ENCODE results near the gene TPCN2.

DNA sequence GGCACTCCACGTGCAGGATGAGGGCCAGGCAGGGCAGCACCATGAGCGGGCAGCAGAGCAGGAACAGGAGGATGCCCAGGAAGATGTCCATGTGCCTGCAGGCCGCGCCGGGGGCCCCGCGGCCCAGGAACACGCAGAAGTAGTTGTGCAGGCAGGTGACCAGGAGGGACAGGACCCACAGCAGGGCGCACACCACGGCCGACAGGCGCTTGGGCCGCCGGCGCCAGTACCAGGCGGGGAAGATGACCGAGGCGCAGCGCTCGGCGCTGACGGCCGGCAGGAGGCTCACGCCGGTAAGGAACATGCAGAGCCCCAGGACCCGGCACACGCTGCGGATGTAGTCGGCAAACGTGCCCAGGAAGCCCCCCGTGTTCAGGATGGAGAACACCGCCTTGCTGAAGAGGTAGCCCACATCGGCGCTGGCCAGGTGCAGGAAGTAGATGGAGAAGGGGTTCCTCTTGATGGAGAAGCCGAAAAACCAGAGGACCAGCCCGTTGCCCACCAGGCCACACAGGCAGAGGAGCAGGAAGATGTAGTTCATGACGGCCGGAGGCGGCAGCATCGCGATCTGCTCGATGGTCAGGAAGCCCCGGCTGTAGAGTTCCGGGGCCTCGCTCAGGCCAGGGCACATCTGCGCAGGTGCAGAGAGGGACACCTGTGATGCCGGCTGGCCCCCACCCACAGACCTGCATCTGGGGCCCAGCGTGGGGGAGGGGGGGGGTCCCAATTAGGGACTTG lies 42.9 kb upstream of the TPCN2 start:
- TF ChIP-seq, protein P1, sequence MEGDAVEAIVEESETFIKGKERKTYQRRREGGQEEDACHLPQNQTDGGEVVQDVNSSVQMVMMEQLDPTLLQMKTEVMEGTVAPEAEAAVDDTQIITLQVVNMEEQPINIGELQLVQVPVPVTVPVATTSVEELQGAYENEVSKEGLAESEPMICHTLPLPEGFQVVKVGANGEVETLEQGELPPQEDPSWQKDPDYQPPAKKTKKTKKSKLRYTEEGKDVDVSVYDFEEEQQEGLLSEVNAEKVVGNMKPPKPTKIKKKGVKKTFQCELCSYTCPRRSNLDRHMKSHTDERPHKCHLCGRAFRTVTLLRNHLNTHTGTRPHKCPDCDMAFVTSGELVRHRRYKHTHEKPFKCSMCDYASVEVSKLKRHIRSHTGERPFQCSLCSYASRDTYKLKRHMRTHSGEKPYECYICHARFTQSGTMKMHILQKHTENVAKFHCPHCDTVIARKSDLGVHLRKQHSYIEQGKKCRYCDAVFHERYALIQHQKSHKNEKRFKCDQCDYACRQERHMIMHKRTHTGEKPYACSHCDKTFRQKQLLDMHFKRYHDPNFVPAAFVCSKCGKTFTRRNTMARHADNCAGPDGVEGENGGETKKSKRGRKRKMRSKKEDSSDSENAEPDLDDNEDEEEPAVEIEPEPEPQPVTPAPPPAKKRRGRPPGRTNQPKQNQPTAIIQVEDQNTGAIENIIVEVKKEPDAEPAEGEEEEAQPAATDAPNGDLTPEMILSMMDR (IDR thresholded peaks at IDR 0.05; ENCODE audit: poor library complexity, severe bottlenecking), result no peak
- TF ChIP-seq SMC3 (conservative IDR thresholded peaks at IDR 0.05; ENCODE audit: poor library complexity), result no peak
- no peak for TF ChIP-seq EZH2 (IDR thresholded peaks at IDR 0.05; ENCODE audit: borderline replicate concordance, insufficient read depth, low read length, poor library complexity, severe bottlenecking)
- no peak for TF ChIP-seq EP300 (conservative IDR thresholded peaks at IDR 0.05; ENCODE audit: poor library complexity, severe bottlenecking)
- TF ChIP-seq, protein P2, sequence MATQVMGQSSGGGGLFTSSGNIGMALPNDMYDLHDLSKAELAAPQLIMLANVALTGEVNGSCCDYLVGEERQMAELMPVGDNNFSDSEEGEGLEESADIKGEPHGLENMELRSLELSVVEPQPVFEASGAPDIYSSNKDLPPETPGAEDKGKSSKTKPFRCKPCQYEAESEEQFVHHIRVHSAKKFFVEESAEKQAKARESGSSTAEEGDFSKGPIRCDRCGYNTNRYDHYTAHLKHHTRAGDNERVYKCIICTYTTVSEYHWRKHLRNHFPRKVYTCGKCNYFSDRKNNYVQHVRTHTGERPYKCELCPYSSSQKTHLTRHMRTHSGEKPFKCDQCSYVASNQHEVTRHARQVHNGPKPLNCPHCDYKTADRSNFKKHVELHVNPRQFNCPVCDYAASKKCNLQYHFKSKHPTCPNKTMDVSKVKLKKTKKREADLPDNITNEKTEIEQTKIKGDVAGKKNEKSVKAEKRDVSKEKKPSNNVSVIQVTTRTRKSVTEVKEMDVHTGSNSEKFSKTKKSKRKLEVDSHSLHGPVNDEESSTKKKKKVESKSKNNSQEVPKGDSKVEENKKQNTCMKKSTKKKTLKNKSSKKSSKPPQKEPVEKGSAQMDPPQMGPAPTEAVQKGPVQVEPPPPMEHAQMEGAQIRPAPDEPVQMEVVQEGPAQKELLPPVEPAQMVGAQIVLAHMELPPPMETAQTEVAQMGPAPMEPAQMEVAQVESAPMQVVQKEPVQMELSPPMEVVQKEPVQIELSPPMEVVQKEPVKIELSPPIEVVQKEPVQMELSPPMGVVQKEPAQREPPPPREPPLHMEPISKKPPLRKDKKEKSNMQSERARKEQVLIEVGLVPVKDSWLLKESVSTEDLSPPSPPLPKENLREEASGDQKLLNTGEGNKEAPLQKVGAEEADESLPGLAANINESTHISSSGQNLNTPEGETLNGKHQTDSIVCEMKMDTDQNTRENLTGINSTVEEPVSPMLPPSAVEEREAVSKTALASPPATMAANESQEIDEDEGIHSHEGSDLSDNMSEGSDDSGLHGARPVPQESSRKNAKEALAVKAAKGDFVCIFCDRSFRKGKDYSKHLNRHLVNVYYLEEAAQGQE (IDR thresholded peaks at IDR 0.05; ENCODE audit: borderline replicate concordance), result no peak
- TF ChIP-seq RAD21 (conservative IDR thresholded peaks at IDR 0.05), result no peak
- TF ChIP-seq POLR2AphosphoS5 (IDR thresholded peaks at IDR 0.05), result no peak
- TF ChIP-seq TAF1 (IDR thresholded peaks at IDR 0.05; ENCODE audit: low read depth), result no peak

All from neural cell (in vitro differentiated cells).